HFF-Myc (cell line): ENCODE results near the gene LRRK1.
A peak's percentile ranks its signal among the peaks of the same experiment; 100 is the strongest.

Experiments used
- DNase-seq: peaks from one replicate; pipeline ENCODE4 v3.0.0-alpha.2; 2011; ENCODE audit warnings: low read depth; ENCODE audit errors: extremely low read depth
- H3K4me3 ChIP-seq: replicated peaks from 2 replicates; pipeline ENCODE4 v1.5.1; 2011; ENCODE audit warnings: low read depth, mild to moderate bottlenecking, control low read depth, low read length
- CTCF ChIP-seq: IDR thresholded peaks from 2 replicates; pipeline ENCODE4 v1.5.1; 2012; ENCODE audit warnings: mild to moderate bottlenecking, low read depth, low read length, control low read depth; ENCODE audit errors: missing control alignments

Gene LRRK1

GRCh38 chr15:100934166-100934565, 15.0 kb downstream of the LRRK1 start:
- DNase-seq: no peak
- no peak for TF ChIP-seq CTCF
- no peak overlapping the region for H3K4me3 ChIP-seq

GRCh38 chr15:100934726-100935125, 15.6 kb downstream of the LRRK1 start:
- peak; percentile 14 for TF ChIP-seq CTCF
- DNase-seq: no peak
- no peak overlapping the region for H3K4me3 ChIP-seq

- TF ChIP-seq CTCF: no peak
- no peak for DNase-seq
Measured at GRCh38 chr15:100937171-100937570, 18.0 kb downstream of the LRRK1 start.

GRCh38 chr15:100939791-100940190, 20.6 kb downstream of the LRRK1 start:
- TF ChIP-seq CTCF: no peak
- no peak overlapping the region for H3K4me3 ChIP-seq
- DNase-seq: no peak

More at GRCh38 chr15:100937171-100937570, 18.0 kb downstream of the LRRK1 start:
- no peak overlapping the region for H3K4me3 ChIP-seq

- no peak for TF ChIP-seq CTCF
- no peak for DNase-seq
- H3K4me3 ChIP-seq: no peak overlapping the region
Measured at GRCh38 chr15:100940767-100941379, 21.7 kb downstream of the LRRK1 start.

- no peak for DNase-seq
Measured at GRCh38 chr15:100941536-100941935, 22.4 kb downstream of the LRRK1 start.

More at GRCh38 chr15:100941536-100941935, 22.4 kb downstream of the LRRK1 start:
- H3K4me3 ChIP-seq: no peak overlapping the region
- no peak for TF ChIP-seq CTCF
